Neural crest cell (in vitro differentiated cells): ENCODE measurements around the gene CHRM5. TPM values are rescaled to one million over a fixed set of nuclear protein-coding genes. Genes with fewer than 3 reads are reported as not detected.

Source experiments
- DNase-seq: peaks from one replicate; pipeline ENCODE4 v3.0.0; 2021; ENCODE audit warnings: low read depth, mixed read lengths, low spot score
- H3K27ac Mint-ChIP-seq: one replicate; pipeline ENCODE4 v1.8.0; 2021; ENCODE audit warnings: mild to moderate bottlenecking, mixed read lengths; ENCODE audit not compliant: unreplicated experiment
- H3K27me3 Mint-ChIP-seq: 2 replicates; pipeline ENCODE4 v1.8.0; 2021; ENCODE audit warnings: low read depth, mild to moderate bottlenecking, mixed read lengths
- H3K36me3 Mint-ChIP-seq: 2 replicates; pipeline ENCODE4 v1.8.0; 2021; ENCODE audit warnings: low read depth, mild to moderate bottlenecking, mixed read lengths
- H3K4me1 Mint-ChIP-seq: 2 replicates; pipeline ENCODE4 v1.8.0; 2021; ENCODE audit warnings: mixed read lengths
- H3K4me3 Mint-ChIP-seq: one replicate; pipeline ENCODE4 v1.8.0; 2021; ENCODE audit warnings: mild to moderate bottlenecking, mixed read lengths
- H3K9me3 Mint-ChIP-seq: 2 replicates; pipeline ENCODE4 v1.8.0; 2021; ENCODE audit warnings: mixed read lengths
- total RNA-seq: library from RNA; stranded (reverse); gene quantifications from 2 replicates; pipeline ENCODE4 v1.2.1, GENCODE V29; 2021
- TF ChIP-seq, protein P1 (sequence below): fragments of 200-600 bp; sonication (generic); conservative IDR thresholded peaks from 2 replicates; pipeline ENCODE4 v1.5.0; 2021; ENCODE audit warnings: antibody characterized with exemption, mild to moderate bottlenecking

CHRM5 gene
- total RNA-seq, 1 donor from 2014 or later, result not detected

DNA sequence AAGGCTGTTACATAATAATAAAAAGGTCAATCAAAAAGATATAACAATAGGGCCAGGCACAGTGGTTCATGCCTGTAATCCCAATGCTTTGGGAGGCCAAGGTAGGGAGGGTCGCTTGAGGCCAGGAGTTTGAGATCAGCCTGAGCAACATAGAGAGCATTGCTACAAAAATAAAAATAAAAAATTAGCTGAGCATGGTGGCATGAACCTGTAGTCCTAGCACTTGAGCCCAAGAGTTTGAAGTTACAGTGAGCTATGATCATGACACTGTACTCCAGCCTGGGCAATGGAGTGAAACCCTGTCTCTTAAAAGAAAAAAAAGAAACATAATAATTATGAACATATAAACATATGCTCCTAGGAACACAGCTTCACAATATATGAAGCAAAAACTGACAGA lies 41.4 kb downstream of the CHRM5 start:
- Mint-ChIP-seq H3K27ac (no peak overlapping the region), H3K9me3 (peaks cover 2% of the 10 kb centered on the region), H3K4me3 (no peak overlapping the region), H3K36me3 (peaks cover 2% of the 10 kb centered on the region), H3K27me3 (no peaks in the 10 kb centered on the region), H3K4me1 (peaks cover 9% of the 10 kb centered on the region)
- no peak for DNase-seq
- TF ChIP-seq, protein P1, sequence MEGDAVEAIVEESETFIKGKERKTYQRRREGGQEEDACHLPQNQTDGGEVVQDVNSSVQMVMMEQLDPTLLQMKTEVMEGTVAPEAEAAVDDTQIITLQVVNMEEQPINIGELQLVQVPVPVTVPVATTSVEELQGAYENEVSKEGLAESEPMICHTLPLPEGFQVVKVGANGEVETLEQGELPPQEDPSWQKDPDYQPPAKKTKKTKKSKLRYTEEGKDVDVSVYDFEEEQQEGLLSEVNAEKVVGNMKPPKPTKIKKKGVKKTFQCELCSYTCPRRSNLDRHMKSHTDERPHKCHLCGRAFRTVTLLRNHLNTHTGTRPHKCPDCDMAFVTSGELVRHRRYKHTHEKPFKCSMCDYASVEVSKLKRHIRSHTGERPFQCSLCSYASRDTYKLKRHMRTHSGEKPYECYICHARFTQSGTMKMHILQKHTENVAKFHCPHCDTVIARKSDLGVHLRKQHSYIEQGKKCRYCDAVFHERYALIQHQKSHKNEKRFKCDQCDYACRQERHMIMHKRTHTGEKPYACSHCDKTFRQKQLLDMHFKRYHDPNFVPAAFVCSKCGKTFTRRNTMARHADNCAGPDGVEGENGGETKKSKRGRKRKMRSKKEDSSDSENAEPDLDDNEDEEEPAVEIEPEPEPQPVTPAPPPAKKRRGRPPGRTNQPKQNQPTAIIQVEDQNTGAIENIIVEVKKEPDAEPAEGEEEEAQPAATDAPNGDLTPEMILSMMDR, result no peak

GRCh38 chr15:34010921-34011320 lies 42.6 kb downstream of the CHRM5 start:
- Mint-ChIP-seq H3K9me3 (peaks cover 9% of the 10 kb centered on the region), H3K36me3 (peaks cover 4% of the 10 kb centered on the region), H3K27ac (no peak overlapping the region), H3K27me3 (no peaks in the 10 kb centered on the region), H3K4me3 (no peak overlapping the region), H3K4me1 (peaks cover 18% of the 10 kb centered on the region)
- TF ChIP-seq, protein P1, result no peak
- no peak for DNase-seq

DNA sequence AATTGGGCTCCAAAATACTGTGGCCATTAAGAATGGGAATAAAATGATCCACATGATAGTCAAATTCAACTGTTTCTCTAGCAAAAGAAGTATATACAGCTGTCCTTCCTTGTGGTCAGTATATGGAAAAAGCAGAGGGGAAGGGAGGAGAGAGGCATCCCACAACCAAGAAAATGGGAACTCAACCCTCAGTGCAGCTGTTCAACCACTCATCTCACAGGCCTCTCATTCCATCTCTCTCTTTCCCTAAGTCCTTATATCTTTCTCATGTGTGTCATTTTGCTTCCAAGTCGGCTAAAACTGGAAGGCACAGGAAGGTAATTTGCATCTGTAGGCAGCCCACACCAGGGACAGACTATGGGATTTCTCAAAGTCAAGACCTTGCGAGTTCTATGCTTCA lies 43.2 kb downstream of the CHRM5 start:
- no peak for DNase-seq
- TF ChIP-seq, protein P1, result no peak
- Mint-ChIP-seq H3K27ac (no peak overlapping the region), H3K4me3 (no peak overlapping the region), H3K9me3 (peaks cover 9% of the 10 kb centered on the region), H3K27me3 (no peaks in the 10 kb centered on the region), H3K4me1 (peaks cover 18% of the 10 kb centered on the region), H3K36me3 (peaks cover 4% of the 10 kb centered on the region)

DNA sequence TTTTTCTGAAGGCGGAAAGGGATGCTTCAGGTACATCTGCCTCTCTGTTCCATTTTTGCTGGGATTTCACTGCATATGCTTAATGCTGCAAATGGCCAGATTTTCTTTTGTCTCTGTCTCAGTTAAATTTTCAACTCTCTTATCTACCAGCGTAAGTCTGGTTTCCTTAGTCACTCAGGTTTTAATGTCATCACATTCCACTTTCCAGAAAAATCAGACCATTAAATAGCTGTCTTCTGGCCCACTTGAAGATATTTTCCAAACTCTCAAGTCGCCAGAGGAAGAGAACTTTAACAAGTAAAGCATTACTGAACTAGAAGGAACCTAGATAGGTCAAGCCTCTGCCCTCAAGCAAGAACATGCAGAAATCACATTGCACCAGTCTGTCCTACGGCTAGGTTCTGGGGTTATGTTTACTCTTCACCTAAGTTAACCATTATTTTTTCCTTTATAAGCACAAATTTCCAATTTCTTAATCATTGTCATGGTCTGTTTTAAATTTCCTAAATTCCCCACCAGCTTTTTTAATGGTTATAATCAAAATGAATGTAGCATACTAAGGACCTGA lies 44.2 kb downstream of the CHRM5 start:
- peaks cover 9% of the 10 kb centered on the region for H3K9me3 Mint-ChIP-seq
- H3K4me3 Mint-ChIP-seq, result no peak overlapping the region
- H3K36me3 Mint-ChIP-seq, result peaks cover 6% of the 10 kb centered on the region
- H3K27ac Mint-ChIP-seq, result no peak overlapping the region
- TF ChIP-seq, protein P1, result no peak
- peaks cover 18% of the 10 kb centered on the region for H3K4me1 Mint-ChIP-seq
- DNase-seq, result no peak
- H3K27me3 Mint-ChIP-seq, result no peaks in the 10 kb centered on the region

GRCh38 chr15:34013746-34014145 lies 45.4 kb downstream of the CHRM5 start:
- no peaks in the 10 kb centered on the region for H3K27me3 Mint-ChIP-seq
- no peak for DNase-seq
- peaks cover 11% of the 10 kb centered on the region for H3K36me3 Mint-ChIP-seq
- H3K4me1 Mint-ChIP-seq, result peaks cover 18% of the 10 kb centered on the region
- peaks cover 12% of the 10 kb centered on the region for H3K9me3 Mint-ChIP-seq
- H3K4me3 Mint-ChIP-seq, result no peak overlapping the region
- TF ChIP-seq, protein P1, result no peak
- H3K27ac Mint-ChIP-seq, result no peak overlapping the region
